Upper lobe of left lung (tissue), 6 donors: ENCODE data around the gene GLCE. TPM values are rescaled to one million over a fixed set of nuclear protein-coding genes. Genes with fewer than 3 reads are reported as not detected.

Source experiments
- ATAC-seq, 2 donors: fragments of 200-7000 bp; cut with Tn5 transposase; one replicate each; pipeline ENCODE4 v1.9.1; 2022; ENCODE audit warnings: mild to moderate bottlenecking in 2 of 2, moderate library complexity in 2 of 2; ENCODE audit not compliant: low FRiP score in 2 of 2
- DNase-seq, 2 donors: peaks; one replicate each; pipeline ENCODE4 v3.0.0-alpha.2; 2019 to 2020
- H3K27ac ChIP-seq, 4 donors: fragments of 200-600 bp; sonication (generic); one replicate each; pipeline ENCODE4 v1.5.1; 2016 to 2019
- H3K27me3 ChIP-seq, 4 donors: fragments of 200-600 bp; sonication (generic); one replicate each; pipeline ENCODE4 v1.5.1; 2017 to 2019
- H3K36me3 ChIP-seq, 4 donors: fragments of 200-600 bp; sonication (generic); one replicate each; pipeline ENCODE4 v1.5.1; 2016 to 2019
- H3K4me1 ChIP-seq, 4 donors: fragments of 200-600 bp; sonication (generic); one replicate each; pipeline ENCODE4 v1.5.1; 2018 to 2019
- H3K4me3 ChIP-seq, 4 donors: fragments of 200-600 bp; sonication (generic); one replicate each; pipeline ENCODE4 v1.5.1; 2017 to 2019; ENCODE audit warnings: mild to moderate bottlenecking in 2 of 4, moderate library complexity in 1 of 4
- H3K9me3 ChIP-seq, 4 donors: fragments of 200-600 bp; sonication (generic); one replicate each; pipeline ENCODE4 v1.5.1; 2018 to 2019
- CTCF ChIP-seq, 6 experiments: fragments of 450-650 bp in 4 of 6; fragments of 200-600 bp in 2 of 6; sonication (generic) in 2 of 6; IDR thresholded peaks; one replicate each; pipeline ENCODE4 v1.5.1; 2016 to 2019; ENCODE audit warnings: antibody characterized with exemption in 6 of 6
- EP300 ChIP-seq, 4 donors: sonication (generic); formaldehyde crosslinking; IDR thresholded peaks; one replicate each; pipeline ENCODE4 v1.5.1; 2017; ENCODE audit warnings: antibody characterized with exemption in 4 of 4, control low read depth in 2 of 4
- POLR2A ChIP-seq, 4 donors: fragments of 450-650 bp; IDR thresholded peaks; one replicate each; pipeline ENCODE4 v1.5.1; 2016 to 2017; ENCODE audit warnings: antibody characterized with exemption in 4 of 4, mild to moderate bottlenecking in 2 of 4
- POLR2AphosphoS5 ChIP-seq, 2 donors: sonication (generic); formaldehyde crosslinking; IDR thresholded peaks; one replicate each; pipeline ENCODE4 v1.5.1; 2017; ENCODE audit warnings: antibody characterized with exemption in 2 of 2
- WGBS, 2 donors: methylation state at CpG; one replicate each; pipeline ENCODE4 v1.1.5; 2017 to 2018; 5-methylcytosine and 5-hydroxymethylcytosine counted together
- total RNA-seq, 6 donors: library from RNA; depleted of rRNA in 4 of 6; stranded (reverse); fragments of >200 nt in 4 of 6; gene quantifications; one replicate each; pipeline versions ENCODE4 v1.1.0 to v1.2.1, GENCODE V29; 2016 to 2021
- donor health status: DM: no; HTN: no; CAD: no; lungs with moderate emphysema.
- donor health status: DM: no; HTN: yes; CAD: no; lungs with severe emphysema.

The GLCE gene
- total RNA-seq, 6 donors from 2014 or later = 12.5 to 24.8 (median 17.2) TPM

GRCh38 chr15:69133862-69134519, 26.4 kb upstream of the GLCE start:
- DNase-seq (no peak), ATAC-seq (no peak)
- H3K27me3 ChIP-seq = no peaks in the 10 kb centered on the region
- H3K4me1 ChIP-seq = peaks cover 3 to 15% (median 6%) of the 10 kb centered on the region in 4 donors
- TF ChIP-seq POLR2AphosphoS5 (IDR thresholded peaks at IDR 0.05) (no peak), EP300 (IDR thresholded peaks at IDR 0.05) (no peak), CTCF (IDR thresholded peaks at IDR 0.05) (no peak), POLR2A (IDR thresholded peaks at IDR 0.05) (no peak)
- WGBS, 2 donors = 91 to 97% methylated on average over 5 of the region's 5 CpGs
- no peaks in the 10 kb centered on the region for H3K9me3 ChIP-seq
- H3K27ac ChIP-seq = no peak overlapping the region
- no peak overlapping the region for H3K4me3 ChIP-seq
- H3K36me3 ChIP-seq = no peaks in the 10 kb centered on the region

DNA sequence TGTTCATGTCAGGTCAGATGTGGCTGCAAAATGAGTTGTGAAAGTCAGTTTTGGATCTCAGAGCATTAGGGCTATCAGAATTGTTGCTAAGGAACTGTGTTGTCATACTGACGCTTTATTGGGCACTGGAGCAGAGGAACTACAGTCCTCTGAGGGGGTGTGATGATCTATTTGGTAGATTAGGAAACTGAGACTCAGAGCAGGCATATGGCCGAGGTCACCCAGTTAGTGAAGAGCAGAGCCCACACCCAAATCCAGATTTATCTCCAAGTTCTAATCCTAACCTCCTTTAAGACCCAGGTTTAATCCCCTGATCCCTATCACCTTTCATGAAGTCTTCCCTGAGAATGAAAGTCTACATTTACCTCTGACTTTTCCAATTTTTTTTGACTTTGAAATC, 25.6 kb upstream of the GLCE start:
- Histone ChIP-seq H3K4me3 (no peak overlapping the region), H3K4me1 (peaks cover 0 to 7% (median 4%) of the 10 kb centered on the region in 4 donors), H3K27ac (no peak overlapping the region), H3K27me3 (no peaks in the 10 kb centered on the region), H3K36me3 (no peaks in the 10 kb centered on the region), H3K9me3 (no peaks in the 10 kb centered on the region)
- TF ChIP-seq EP300 (IDR thresholded peaks at IDR 0.05) (no peak), CTCF (IDR thresholded peaks at IDR 0.05) (no peak), POLR2AphosphoS5 (IDR thresholded peaks at IDR 0.05) (no peak), POLR2A (IDR thresholded peaks at IDR 0.05) (no peak)
- ATAC-seq (no peak), DNase-seq (no peak)
- WGBS, 2 donors = 80 to 82% methylated on average over 2 of the region's 2 CpGs

DNA sequence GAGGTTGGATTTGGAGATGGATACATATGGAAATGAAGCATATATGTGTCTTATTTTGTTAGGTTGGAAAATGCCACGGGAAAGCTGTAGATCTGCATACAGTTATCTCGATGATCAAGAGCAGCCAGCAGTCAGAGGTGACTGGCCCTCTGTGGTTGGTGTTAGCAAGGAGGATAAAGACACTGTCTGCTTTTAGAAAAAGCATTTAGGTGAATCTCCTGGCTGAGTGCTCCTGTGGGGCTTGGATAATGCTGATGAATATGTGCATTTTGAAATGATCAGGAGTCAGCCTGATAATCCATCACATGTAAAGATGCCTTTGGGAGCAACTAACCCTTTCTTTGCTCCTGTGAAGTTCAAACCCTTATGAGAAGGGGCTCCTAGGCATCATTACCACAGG, 24.9 kb upstream of the GLCE start:
- ATAC-seq (no peak), DNase-seq (no peak)
- TF ChIP-seq POLR2A (IDR thresholded peaks at IDR 0.05) (no peak), CTCF (IDR thresholded peaks at IDR 0.05) (no peak), EP300 (IDR thresholded peaks at IDR 0.05) (no peak), POLR2AphosphoS5 (IDR thresholded peaks at IDR 0.05) (no peak)
- peaks cover 0 to 6% (median 2%) of the 10 kb centered on the region in 4 donors for H3K4me1 ChIP-seq
- no peaks in the 10 kb centered on the region for H3K9me3 ChIP-seq
- no peak overlapping the region for H3K27ac ChIP-seq
- no peaks in the 10 kb centered on the region for H3K27me3 ChIP-seq
- 87% methylated on average over 2 of the region's 2 CpGs for WGBS, 2 donors
- no peaks in the 10 kb centered on the region for H3K36me3 ChIP-seq
- no peak overlapping the region for H3K4me3 ChIP-seq

DNA sequence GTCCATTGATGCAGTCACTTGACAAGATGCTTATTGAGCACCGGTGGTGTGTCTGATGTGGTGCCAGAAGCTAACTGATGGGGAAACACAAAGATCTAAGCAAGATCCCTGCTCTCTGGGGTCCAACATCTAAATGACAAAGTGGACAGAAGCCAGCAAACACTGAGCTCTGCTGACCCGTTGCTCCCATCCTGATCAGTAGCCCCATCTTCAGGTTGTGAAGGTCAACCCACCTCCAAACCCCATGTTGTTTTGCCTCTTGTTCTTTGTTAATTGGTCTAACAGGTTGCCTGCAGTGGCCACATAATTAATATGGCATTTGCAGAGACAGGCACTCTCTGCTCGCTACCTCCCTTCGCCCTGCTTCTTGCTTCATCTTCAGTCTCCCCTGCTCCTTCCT, 21.5 kb upstream of the GLCE start:
- TF ChIP-seq POLR2AphosphoS5 (IDR thresholded peaks at IDR 0.05) (no peak), EP300 (IDR thresholded peaks at IDR 0.05) (no peak), POLR2A (IDR thresholded peaks at IDR 0.05) (no peak)
- ATAC-seq (no peak), DNase-seq (no peak)
- no peak overlapping the region for H3K4me3 ChIP-seq
- no peaks in the 10 kb centered on the region for H3K4me1 ChIP-seq
- WGBS, 2 donors = 61 to 67% methylated on average over 4 of the region's 4 CpGs
- H3K9me3 ChIP-seq = no peaks in the 10 kb centered on the region
- no peaks in the 10 kb centered on the region for H3K27me3 ChIP-seq
- H3K36me3 ChIP-seq = no peaks in the 10 kb centered on the region
- H3K27ac ChIP-seq = no peak overlapping the region

GRCh38 chr15:69140306-69140705, 20.1 kb upstream of the GLCE start:
- no peaks in the 10 kb centered on the region for H3K9me3 ChIP-seq
- no peaks in the 10 kb centered on the region for H3K27me3 ChIP-seq
- no peak overlapping the region for H3K27ac ChIP-seq
- no peaks in the 10 kb centered on the region for H3K4me1 ChIP-seq
- no peak for DNase-seq
- no peak for ATAC-seq
- no peaks in the 10 kb centered on the region for H3K36me3 ChIP-seq
- TF ChIP-seq POLR2AphosphoS5 (IDR thresholded peaks at IDR 0.05) (no peak), CTCF (IDR thresholded peaks at IDR 0.05) (no peak), EP300 (IDR thresholded peaks at IDR 0.05) (no peak), POLR2A (IDR thresholded peaks at IDR 0.05) (no peak)
- WGBS, 2 donors = 86 to 89% methylated on average over 13 of the region's 13 CpGs
- no peak overlapping the region for H3K4me3 ChIP-seq
